Raji (cell line): ENCODE measurements around the gene TNFSF8.

Experiments
- POLR2A ChIP-seq: IDR thresholded peaks from 2 replicates; pipeline ENCODE4 v1.6.1; 2011; ENCODE audit warnings: low read depth, low read length, control low read depth; ENCODE audit not compliant: insufficient read depth

The TNFSF8 gene

DNA sequence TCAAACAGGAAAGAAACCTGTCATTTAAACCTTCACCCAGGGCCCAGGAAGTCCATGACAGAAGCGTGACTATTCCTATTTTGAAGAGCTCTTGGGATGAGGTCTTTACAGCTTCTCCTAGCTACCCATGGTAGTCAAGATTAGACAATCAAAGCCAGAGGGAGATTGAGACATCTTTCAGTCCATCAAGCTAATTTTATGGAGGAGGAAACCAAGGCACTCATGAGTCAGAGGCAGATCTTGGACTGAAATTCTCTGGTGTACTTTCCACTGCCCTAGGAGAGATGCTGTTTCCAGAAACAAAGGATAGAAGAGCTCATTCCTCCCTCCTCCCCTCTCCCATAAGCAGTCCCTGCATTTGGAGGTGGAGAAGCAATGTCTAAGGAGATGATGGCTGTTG is 9.2 kb downstream of the TNFSF8 start:
- TF ChIP-seq POLR2A, result no peak

- no peak for TF ChIP-seq POLR2A
These were observed 10.8 kb downstream of the TNFSF8 start for GRCh38 chr9:114919611-114920010.

- TF ChIP-seq POLR2A, result no peak
These were observed 13.9 kb downstream of the TNFSF8 start for GRCh38 chr9:114916481-114916880.

DNA sequence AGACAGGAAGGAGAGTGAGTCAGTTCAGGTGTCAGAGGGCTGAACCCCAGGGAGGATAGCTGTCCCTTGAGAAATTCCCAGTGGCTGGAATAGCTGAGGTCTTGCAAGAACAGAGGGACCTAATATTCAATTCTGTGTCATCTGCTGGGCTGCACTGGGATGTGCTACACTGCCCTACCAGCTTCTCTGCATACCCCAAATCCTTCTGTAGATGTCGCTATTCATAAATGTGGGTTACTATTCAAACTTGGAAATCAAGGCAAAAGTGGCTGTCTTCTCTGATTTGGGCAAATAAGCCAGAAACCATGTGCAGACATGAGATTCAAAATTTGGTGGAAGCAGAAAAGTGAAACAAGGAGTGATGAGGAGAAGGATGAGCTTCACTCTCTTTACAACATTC is 16.3 kb downstream of the TNFSF8 start:
- no peak for TF ChIP-seq POLR2A

DNA sequence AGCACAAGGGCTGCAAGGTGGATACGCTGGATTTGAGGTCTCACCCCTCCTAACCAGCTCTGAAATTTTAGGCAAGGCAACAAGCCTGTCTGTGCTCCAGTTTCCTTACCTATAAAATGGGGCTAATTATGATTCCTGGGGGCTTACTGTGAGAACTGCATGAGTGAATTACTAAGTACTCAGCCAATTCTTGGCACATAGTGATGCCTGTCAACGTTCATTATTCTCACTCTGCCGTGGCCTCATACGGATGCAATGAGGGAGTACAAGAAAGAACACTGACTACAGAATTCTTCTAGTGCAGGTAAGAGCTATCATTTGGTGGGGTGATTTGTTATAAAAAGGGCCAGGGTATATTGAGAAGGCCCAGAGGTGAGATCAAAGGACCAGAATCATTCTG is 16.7 kb downstream of the TNFSF8 start:
- TF ChIP-seq POLR2A, result no peak

GRCh38 chr9:114913217-114913616 is 17.2 kb downstream of the TNFSF8 start:
- no peak for TF ChIP-seq POLR2A

DNA sequence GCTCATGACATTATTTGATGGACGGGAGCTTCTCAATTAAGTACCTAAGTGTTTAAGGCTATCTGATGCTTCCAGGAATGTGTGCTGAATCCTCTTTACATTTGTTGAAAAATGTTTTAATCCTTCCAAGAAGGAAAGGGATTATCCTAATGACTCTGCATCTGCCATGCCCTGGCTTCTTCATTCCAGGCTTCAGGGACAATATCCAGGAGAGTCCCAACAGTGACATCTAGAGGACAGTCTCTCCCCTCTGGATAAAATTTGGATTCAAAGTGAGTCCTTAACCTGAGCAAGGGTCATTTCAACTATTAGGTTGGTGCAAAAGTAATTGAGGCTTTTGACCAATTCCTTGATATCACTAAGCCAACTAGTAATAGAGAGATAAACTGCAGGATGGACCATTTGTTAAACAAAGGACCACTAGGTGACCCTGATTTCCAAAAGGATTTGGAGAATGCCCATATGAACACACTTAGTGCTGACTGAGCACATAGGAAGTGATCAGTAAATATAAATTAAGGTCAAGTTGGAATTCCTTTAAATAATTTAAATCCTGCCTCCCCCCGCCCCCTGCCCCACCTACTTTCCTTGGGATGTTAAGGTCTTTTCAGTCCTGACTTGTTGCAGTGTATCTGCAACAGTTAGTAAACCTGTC is 19.1 kb downstream of the TNFSF8 start:
- no peak for TF ChIP-seq POLR2A

DNA sequence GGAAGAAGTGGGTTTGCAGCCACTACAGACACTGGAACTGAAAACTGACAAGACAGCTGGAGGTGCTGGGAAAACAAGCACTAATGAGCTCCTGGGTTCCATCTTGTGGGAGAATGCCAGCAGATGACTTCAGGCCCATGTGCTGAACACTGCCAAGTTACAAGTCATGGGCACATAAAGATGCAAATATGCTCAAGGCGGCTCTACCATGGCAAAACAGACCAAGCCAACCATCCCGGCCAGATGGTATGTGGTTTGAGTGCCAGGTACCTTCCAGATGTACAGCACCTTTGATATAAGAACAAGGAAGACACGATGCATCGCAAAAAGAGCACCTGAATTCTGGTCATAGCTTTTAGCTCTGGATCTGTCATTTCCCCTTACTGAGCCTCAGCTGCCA is 19.9 kb downstream of the TNFSF8 start:
- TF ChIP-seq POLR2A, result peak; percentile 50

- no peak for TF ChIP-seq POLR2A
These were observed 20.7 kb downstream of the TNFSF8 start for GRCh38 chr9:114909661-114910060.

DNA sequence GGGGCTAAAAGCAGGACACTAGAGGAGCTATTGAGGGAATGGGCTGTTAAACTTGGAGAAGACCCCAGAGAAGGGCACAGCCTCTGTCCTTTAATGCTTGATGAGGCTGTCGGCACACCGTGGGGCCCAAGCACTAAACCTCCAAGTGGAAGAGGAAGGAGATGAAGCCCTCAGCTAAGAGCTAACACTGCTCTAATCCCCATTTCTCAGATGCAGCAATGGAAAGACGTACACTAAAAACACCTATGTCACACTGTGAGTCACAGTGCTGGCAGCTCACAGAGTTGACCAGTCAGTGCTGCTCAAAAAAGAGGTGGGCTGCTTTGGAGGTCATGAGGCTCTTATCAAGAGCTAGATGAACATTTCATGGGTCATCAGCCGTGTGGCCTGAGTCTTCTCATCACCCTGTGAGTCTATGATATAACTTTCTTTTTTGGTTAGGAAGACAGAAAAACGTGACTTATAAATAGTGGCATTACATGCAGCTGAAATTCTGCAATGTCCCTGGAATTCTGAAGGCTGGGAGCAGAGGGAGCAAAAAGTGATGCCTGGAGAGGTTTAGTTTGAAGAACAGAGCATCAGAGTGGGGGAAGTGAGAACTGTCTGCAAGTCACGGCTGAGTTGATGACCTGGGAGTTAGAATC is 21.5 kb downstream of the TNFSF8 start:
- no peak for TF ChIP-seq POLR2A

DNA sequence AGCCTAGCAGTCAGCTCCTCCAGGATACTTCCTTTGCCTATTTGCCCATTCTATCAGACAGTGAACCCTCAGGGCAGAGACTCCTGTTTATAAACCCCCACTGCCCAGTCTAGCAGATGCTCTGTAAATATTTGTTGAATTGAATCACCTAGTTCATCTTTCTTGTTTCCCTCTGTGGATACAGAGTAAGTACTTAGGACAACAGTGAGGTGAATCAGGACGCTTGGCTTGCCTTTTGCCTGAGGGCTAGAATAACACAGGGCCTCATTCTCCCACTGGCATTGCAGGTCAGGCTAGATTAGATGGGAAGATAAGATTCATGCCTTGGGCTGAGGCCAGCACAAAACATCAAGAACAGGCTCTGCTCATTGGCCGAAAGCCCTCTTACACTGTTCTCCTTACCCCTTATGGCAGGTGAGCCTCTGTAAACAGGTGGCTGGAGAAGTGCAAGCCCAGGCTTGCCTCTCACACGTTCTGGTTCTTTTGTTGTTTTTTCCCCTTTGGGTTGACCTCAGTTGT is 22.2 kb downstream of the TNFSF8 start:
- peak; percentile 26; the same call in 1 of the 2 replicates for TF ChIP-seq POLR2A

DNA sequence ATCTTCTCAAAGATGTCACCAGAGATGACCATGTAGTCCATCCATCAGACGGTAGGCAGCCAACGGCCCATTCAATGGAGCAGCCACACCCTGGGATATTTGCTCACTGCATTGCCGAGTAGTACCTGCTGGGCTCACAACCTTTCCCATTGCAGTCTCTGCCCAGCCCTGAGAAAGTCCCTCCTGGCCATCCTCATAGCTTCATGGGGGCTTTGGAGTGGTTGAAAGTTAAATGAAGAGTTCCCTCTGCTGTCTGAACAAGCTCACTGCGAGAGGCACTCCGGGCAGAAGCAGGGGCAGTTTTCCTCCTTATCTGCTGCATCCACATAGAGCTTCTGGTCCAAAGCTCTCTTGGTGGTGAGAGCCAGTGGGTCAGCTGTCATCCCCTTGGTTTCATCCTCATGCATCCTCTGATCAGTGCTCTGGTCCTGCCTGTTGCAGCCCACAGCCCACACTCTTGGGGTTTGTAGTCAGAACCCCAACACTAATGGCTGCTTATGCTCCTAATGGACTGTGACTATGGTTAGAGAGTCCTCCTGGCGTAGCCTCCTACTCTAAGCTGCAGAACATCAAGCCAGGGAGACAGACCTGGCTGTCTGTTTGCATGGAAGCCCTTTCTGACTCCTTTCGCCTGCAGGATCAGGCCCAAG is 23.3 kb downstream of the TNFSF8 start:
- no peak for TF ChIP-seq POLR2A

- no peak for TF ChIP-seq POLR2A
These were observed 25.0 kb downstream of the TNFSF8 start for GRCh38 chr9:114905170-114905940.

GRCh38 chr9:114902786-114903524 is 27.4 kb downstream of the TNFSF8 start:
- no peak for TF ChIP-seq POLR2A

DNA sequence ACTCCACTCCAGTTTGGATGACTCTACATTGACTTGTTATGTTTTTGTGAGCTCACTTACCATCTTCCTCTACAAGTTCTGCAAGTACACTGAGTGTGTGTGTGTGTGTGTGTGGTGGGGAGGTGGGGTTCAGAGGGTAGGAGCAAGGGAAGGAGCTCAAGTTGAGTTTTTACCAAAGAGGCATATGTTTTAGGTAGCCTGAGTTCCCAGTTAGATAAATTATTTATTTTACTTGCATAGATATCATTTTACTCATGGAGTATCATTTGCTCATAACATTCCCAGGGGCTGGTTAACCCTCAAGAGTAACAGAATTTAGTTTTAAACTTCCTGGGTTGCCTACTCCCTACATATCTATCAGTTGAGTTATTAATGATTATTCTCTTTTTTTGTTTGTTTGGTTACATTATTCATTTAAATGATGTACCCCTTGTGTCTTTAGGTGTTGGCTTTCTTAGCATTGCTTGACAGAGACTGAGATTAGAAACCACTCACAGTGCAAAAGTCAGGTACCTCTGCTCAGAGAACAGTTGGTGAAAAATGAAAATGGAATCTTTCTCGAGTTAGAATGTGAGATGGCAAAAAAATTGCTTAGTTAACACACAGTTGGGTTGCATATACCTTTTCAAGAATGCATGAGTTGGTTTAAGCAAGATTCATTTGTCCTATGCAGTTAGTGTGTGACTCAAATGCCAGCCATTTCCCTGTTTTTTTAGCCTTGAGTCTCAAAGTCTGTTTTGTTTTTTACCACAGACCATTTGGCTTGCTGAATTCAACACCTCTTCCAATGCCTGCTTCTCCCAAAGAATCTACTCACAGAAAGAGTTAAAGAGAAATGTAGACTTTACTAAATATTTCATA is 29.2 kb downstream of the TNFSF8 start:
- TF ChIP-seq POLR2A, result no peak
